ENCODE results near the gene CCL4.
"Not testable (repeated sequence)": the region's sequence is repeated elsewhere in the genome, so short reads cannot be mapped to it uniquely, and the experiment has no call there.

CCL4 gene

DNA sequence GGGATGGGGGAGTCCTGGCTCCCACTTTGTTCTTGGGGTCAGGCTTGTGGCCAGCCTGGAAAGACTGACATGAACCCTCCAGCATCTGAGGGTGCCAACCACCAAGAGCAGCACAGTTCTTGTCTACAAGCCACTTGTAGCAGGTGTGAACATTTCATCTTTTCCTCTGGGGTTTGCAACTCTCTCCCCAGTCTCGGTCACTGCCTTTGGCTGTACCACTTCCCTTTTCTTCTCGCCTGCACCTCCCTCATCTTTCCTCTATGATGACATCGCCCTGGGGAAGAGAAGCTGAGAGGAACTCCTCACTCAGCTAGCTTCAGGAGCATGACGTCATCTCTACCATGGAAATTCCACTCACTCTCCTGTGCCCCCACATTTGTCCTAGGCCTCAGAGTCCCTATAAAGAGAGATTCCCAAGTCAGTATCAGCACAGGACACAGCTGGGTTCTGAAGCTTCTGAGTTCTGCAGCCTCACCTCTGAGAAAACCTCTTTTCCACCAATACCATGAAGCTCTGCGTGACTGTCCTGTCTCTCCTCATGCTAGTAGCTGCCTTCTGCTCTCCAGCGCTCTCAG is at the start of gene CCL4:
TSS of gene CCL4 (plus strand) at position 427 of the 575 bp plus-strand sequence. CDS start at position 506, 79 bp downstream.
- DNase-seq (ENCODE audit: low spot score); FAIRE-seq: not testable (repeated sequence)

DNA sequence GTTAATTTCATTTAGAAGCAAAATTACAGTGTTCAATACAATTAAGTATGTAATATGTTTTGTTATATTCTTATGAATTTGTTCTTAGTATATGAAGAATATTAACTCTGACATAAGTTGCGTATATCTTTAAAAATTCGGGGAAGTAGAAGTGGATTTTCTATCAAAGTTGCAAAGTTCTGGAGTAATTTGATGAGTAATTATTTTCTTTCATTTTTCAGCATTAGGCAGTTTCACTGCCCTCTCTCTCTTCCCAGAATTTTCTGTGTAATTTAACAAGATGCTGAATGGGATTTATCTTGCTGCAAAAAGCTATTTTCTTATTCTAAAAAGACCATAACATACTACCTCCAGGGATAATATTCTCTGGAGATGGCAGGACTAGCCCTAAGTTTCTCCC is 48.5 kb upstream of the CCL4 start:
- DNase-seq (ENCODE audit: low spot score) = no peak
- no peak for FAIRE-seq

DNA sequence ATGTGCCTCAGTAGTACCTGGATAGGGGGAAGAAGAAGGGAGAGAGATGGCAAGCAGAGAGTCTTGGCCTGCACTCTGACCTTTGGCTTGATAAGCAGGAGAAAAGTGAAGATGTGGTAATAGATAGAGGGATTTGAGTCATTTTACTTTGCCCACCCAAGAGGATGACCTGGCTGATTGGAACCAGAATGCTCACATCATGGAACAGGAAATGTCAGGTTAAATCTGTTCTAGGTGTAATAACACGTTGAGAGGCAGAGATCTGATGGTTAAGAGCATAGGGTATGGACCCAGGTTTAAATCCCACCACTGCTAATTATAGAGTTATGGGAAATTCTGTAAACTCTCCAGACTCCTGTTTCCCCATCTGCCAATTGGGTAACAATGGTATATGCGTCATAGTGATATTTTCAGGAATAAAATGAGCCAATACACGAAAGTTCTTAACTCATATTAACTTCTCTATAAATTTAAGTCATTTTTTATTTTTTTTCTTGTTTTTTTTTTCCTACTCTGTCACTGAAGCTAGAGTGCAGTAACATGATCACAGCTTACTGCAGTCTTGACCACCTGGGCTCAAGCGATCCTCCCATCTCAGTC is 47.6 kb upstream of the CCL4 start:
- no peak for DNase-seq (ENCODE audit: low spot score)
- FAIRE-seq = no peak

DNA sequence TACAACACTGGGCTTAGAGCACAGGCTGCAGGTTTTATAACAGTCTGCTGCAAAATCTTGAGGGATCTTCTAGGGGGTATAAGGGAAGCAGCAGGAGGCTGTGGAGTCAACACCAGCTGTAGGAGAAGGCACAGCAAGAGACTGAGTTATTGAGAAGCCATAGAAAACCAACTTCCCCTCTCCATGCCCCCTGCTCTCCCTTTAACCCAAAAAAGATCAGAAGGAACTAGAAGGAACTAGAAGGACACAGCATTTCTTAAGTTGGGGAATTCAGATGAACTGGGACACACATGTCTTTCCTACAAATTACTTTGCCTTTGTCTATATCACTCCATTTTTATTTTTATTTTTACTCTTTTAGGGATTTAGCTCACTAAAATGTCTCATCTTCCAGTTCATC is 45.7 kb upstream of the CCL4 start:
- FAIRE-seq = no peak
- no peak for DNase-seq (ENCODE audit: low spot score)

DNA sequence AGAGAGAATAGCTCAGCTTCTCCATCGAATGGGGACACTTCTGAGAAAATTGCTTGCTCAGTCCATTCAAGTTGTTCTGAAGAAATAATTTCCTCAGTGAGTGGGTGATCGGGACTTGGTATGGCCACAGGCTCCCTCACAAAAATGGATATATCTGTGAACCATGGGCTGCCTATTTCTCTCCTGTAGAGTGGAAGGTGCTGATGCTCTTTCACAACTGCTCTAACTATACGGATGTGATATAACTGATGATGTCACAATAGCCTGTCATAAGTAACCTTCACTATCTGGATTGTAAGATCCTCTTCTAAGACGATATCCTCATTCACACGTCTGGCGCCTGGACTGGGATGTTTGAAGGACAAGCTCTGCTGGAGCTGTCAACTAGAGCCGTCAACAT is 44.2 kb upstream of the CCL4 start:
- FAIRE-seq = no peak
- no peak for DNase-seq (ENCODE audit: low spot score)

DNA sequence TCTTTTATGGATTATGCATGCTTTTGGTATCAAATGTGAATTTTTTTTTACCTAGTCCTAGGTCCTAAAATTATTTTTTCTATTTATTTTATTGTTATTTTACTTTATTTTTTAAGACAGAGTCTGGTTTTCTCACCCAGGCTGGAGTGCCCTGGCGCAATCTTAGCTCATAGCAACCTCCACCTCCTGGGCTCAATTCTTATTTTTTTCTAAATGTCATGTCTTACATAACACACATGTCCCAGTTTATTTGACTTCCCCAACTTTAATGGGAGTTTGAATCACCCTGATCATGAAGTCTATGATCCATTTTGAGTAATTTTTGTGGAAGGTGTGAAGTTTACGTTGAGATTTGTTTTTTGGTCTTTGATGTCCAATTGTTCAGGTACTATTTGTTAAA is 42.8 kb upstream of the CCL4 start:
- FAIRE-seq (no peak), DNase-seq (ENCODE audit: low spot score) (no peak)

DNA sequence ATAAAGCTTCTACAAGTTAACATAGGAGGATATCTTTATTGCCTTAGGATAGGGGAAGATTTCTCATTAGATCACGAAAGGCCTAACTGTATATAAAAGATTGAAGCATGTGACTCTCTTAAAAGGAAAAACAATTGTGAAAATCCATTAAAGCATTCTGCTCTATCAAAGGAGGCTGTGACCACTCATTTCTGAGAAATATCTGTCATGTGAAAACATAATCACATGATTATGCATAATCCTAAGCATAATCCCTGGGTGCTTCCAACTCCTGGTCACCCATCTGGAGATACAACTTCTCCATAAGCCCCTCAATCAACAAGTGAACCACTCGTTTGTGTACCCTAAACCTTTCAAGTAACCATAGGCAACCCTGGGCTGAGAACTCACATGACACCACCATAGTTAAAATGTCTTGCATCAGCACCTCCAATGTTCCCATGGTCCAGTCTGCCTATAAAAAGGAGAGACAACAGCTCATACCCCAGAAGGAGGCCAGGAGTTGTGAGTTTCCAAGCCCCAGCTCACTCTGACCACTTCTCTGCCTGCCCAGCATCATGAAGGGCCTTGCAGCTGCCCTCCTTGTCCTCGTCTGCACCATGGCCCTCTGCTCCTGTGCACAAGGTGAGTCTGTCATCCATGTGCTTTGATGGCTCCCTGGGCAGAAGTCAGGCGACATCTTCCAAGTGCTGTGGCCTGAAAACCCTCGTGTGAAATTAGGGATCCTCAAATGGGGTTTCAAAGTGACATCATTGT is 39.7 kb upstream of the CCL4 start, which contains the start of gene CCL18:
TSS of gene CCL18 (plus strand) at position 487 of the 756 bp plus-strand sequence. CDS start at position 558, 71 bp downstream.
- DNase-seq (ENCODE audit: low spot score) (no peak), FAIRE-seq (no peak)

DNA sequence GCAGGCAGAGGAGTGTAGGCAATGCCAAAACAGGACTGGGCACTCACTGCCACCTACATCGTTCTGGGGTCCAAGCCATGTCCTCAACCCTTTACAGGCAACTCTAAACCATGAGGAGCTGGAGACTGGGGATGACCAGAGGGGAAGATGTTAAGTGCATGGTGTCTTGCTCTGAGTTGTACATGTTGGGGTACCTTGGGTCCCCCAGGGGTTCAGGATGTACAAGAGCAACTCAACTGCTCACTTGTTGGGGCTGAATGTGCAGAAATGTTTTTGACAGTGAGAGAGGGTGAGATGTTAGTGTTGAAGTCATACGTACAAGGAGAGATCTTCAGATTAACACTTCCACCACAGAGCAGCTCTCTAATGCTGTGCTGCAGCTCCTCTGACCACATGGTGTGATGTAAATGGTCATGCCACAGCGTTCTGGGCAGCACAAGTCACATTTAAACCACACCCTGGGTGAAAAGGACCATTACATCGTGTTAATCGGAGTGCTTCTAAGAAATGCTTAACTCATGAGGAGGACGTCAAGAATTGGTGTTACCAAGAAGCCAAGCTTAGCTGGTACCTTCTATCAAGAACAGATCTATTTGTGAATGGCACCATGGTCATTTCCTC is 37.2 kb upstream of the CCL4 start:
- DNase-seq (ENCODE audit: low spot score) (no peak), FAIRE-seq (no peak)

DNA sequence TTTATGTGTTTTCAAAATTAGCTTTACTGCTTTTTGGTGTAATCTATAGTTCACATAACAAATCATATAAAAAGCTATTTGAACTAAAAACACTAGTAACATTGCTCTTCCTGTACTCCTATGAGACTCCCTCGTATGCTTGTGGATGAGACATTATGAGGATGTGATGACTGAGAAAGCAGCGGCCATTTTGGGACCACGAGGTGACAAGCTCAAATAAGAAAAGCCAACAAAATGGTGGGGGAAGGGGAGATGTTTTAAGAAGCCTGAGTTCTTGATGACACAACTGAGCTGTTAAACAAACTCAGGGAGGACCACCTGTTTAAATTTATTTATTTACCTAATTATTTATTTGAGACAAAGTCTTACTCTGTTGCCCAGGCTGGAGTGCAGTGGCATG is 35.1 kb upstream of the CCL4 start:
- FAIRE-seq = no peak

DNA sequence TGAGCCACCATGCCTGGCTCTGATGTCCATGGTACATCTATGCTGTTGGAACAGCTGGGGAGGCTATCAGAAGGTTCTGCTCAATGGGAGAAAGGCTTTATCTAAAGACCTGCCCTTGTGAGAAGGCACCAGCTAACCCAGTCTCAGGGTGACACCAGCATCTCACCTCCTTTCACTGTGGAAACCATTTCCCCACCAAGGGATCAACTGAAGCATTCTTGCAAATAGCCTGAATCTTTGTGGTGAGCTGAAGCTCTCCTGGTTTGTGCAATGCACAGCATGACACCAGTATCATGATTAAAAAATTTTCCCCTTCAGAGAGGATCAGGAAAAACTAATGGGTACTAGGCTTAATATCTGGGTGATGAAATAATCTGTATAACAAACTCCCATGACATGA is 34.5 kb upstream of the CCL4 start:
- no peak for FAIRE-seq
- DNase-seq (ENCODE audit: low spot score) = no peak

More for the DNA sequence above, 35.1 kb upstream of the CCL4 start:
- no peak for DNase-seq (ENCODE audit: low spot score)

DNA sequence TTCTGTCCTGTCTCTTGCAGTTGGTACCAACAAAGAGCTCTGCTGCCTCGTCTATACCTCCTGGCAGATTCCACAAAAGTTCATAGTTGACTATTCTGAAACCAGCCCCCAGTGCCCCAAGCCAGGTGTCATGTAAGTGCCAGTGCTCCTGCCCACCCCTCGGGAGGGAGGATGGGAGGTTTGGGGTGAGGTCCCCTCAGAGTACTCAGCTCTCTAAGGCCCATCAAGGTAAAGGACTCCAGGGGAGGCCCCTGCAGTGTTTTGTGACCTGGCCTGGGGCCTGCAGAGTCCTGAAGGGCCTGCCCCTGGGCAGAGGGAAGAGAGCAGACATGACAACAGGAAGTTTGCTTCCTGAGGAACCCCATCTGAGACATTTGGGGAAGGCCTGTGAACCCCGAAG is 33.2 kb upstream of the CCL4 start:
- no peak for FAIRE-seq
- no peak for DNase-seq (ENCODE audit: low spot score)

DNA sequence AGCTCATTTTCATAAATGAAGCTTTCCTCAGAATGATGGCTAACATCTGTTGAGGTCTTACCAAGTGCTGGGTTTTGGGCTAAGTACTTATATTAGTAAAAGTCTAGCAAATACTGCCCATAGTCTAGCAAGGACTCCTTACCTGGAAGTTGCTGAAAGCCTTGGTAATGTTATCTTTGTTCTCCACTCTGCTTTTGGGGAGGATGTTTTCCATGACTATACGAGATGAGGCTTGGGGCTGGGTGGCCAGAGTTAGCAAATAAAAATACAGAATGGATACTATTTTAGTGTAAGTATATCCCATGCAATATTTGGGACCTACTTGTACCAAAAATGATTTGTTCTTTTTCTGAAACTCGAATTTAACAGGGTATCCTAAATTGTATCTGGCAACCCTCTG is 31.9 kb upstream of the CCL4 start:
- DNase-seq (ENCODE audit: low spot score) (no peak), FAIRE-seq (no peak)

DNA sequence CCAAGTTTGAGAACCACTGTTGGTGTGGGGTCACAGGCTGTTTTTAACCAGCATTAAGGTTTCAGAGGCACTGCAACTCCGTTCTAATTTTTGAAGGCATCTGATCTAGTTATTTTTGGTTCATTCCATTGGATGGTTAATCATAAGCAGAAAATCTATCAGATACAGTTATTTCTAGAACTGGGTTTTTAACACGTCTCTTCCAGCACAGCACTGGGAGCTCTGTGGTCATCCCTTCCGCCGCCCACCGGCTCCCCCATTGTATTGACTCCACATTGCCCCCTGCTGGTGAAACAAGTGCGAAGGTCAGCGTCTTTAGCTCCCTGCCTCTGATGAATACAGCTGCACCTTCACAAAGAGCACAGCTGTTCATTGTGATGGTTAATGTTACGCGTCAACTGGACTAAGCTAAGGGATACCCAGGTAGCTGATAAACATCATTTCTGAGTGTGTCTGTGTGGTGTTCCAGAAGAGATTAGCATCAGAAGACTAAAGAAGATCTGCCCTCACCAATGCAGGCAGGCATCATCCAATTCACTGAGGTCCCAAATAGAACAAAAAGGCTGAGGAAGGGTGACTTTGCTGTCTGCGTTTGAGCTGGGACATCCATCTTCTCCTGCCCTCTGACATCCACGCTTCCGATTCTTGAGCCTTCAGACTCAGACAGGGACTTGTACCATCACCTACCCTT is 31.1 kb upstream of the CCL4 start:
- no peak for FAIRE-seq
- DNase-seq (ENCODE audit: low spot score) = peak; percentile 47

DNA sequence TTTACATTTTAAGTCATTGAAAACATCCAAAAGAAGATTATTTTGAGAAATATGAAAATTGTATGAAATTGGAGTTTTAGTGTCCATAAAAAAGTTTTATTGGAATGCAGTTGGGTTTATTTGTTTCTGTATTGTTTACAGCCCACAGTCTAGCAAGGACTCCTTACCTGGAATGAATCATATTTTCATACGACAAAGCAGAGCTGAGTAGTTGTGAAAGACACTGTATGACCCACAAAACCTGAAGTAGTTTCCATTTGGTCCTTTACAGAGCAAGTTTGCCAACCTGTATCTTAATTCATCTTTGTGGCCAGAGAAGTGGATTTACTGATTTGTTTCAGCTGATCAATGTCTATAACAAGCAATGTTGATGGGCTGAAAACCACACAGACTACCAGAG is 29.3 kb upstream of the CCL4 start:
- DNase-seq (ENCODE audit: low spot score) = no peak
- FAIRE-seq = no peak

DNA sequence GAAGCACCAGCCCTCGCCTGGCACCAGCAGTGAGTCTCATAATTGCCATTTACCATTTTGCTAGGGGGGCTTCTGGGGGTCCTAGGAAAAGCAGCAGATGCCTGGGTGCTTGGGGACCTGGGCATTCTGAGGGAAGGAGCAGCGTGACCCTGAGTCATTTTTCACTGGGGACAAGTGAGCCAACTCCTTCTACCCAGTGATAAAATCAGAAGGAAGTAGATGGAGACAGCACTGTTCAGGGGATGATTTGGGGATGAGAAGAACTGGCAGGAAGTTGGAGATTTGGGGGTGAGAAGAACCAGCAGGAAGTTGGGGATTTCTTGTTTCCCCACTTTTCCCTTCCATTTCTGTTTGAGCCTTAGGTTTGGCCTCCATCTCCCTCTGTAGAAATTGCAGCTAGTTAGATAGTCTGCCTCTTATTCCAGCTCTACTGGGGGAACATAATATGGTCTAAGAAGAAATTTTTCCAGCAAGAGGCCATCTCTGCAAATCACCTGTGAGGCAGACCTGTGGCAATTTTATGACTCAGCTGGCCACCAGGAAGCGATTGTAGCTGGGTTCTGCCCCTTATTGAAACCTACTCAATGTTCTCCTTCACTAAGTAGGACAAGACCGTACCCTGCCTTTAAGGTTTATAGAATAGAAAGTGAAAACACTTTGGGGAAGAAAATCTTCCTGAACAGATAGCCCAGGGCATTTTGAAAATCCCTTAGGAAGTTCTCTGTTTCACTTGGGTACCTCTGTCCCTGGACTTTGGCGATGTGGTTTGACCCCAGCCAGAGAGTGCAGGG is 21.8 kb upstream of the CCL4 start:
- DNase-seq (ENCODE audit: low spot score); FAIRE-seq: not testable (repeated sequence)

DNA sequence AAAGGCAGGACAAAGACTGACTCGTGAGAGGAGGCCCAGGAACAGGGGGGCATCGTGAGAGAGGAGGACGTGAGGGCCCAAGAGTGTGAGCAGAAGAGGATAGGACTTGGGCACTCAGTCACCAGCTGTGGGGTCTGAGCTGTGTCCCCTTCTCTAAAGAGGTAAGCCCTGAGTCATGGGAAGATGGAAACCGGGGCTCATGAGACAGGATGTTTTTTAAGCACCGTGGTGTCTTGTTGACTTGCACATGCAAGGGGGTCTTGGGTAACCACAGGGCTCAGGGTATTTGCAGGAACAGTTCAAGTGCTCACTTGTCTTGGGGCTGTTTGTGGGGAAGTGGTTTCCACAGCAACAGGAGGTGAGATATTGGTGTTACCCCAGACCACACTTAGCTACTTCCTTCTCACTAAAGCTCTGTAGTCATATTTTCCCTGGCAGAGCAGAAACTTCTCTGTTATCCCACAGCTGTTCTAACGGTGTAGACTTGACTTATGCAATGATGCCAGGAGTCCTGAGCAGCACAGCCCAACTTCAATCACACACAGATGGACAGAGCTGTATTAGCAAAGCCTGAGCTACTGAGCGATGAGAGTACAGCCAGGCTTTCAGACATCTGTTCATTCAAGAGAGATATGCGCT is 21.0 kb upstream of the CCL4 start:
- not testable (repeated sequence) for FAIRE-seq; DNase-seq (ENCODE audit: low spot score)

DNA sequence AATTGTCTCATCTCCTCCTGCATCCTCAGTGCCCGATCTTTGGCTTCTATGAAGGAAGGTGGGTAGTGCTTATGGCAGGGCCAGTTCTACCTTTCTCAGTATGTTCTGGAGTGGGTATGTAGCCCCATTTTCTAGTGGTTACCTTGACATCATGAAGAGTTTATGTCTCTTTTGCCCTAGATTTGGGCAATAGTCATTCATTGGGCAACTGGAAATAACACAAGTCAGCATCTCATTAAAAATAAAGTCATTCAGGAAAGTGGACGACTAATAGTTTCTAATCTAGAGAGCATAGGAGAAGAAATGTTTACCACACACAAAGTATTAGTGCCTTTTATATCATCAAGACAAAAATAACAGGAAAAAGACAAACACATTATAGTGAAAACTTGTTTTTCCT is 19.9 kb upstream of the CCL4 start:
- not testable (repeated sequence) for DNase-seq (ENCODE audit: low spot score); FAIRE-seq

DNA sequence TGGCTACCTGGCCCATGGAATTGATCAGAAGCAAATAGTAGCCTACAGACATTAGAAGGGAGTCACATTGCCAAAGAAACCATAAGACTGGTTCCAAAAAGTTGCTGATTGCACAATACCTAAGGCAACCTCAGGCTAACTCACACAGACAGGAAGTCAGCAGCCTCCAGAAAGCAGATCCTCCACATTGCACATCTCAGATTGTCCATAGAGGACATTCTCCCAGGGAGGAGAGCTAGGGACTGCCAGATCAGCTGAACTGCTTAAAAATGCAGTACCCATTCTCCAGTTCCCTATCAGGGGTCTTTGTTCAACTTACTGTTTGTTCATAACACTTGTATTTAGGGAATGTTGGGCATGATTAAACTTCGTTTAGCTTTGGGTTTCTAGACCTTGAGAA is 17.9 kb upstream of the CCL4 start:
- DNase-seq (ENCODE audit: low spot score) (no peak), FAIRE-seq (no peak)

DNA sequence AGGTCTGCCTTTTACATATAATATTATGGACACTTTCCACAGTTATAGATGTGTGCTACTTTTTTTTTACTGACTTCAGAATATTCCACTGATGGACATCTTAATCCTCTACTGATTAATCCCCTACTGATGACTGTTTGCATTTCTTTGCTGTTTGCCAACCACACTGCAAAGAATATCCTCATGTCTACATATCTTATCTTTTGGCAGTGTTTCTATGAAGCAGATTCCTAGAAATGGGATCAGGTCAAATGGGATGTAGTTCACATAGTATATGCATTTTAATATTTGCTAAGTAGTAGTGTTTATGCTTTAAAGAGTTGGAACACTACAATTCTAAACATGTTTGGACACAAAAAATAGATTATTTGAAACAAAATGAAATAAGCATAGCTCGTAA is 16.8 kb upstream of the CCL4 start:
- FAIRE-seq (no peak), DNase-seq (ENCODE audit: low spot score) (no peak)

DNA sequence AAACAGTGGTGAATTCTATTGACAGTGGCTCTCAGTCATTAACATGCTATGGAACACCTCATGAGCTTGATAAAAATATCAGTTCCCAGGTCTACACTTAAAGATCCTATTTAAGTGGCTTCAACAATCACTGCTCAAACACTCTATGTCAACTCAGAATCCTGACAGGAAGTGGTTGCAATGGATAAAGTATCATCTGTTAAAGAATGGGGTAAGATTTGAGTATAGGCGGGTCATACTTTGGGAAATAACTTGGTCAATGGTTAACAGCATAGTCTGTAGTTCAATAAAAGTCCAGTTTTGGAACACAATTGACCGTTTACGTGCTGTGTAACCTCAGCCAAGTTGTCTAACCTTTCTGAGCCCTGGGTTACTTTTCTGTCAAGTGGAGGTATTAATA is 16.2 kb upstream of the CCL4 start:
- not testable (repeated sequence) for FAIRE-seq; DNase-seq (ENCODE audit: low spot score)
